Neural cell (in vitro differentiated cells): ENCODE measurements around the gene TSPAN9. TPM values are rescaled to one million over a fixed set of nuclear protein-coding genes. Genes with fewer than 3 reads are reported as not detected.

Experiments
- H2AFZ ChIP-seq: fragments of 200-600, 300-800 bp; sonication (generic), shearing (Covaris generic); 2 replicates; pipeline ENCODE4 v1.6.0; 2014; ENCODE audit warnings: low read depth, mild to moderate bottlenecking, antibody characterized with exemption, low read length, moderate library complexity
- H3F3A ChIP-seq: fragments of 200-600 bp; shearing (Covaris generic); 2 replicates; pipeline ENCODE4 v1.6.1; 2016; ENCODE audit warnings: mild to moderate bottlenecking, moderate library complexity, mixed read lengths, antibody characterized with exemption, low read length; ENCODE audit not compliant: insufficient read depth, poor library complexity, severe bottlenecking
- H3K27ac ChIP-seq: fragments of 200-600, 300-800 bp; sonication (generic), shearing (Covaris generic); 2 replicates; pipeline ENCODE4 v1.5.1; 2014; ENCODE audit warnings: mild to moderate bottlenecking, low read length, moderate library complexity
- H3K27me3 ChIP-seq: fragments of 300-800, 200-600 bp; sonication (generic), shearing (Covaris generic); 2 replicates; pipeline ENCODE4 v1.6.0; 2014; ENCODE audit warnings: mild to moderate bottlenecking, low read depth, low read length, moderate library complexity; ENCODE audit not compliant: insufficient read depth
- H3K36me3 ChIP-seq: fragments of 300-800, 200-600 bp; sonication (generic), shearing (Covaris generic); 2 replicates; pipeline ENCODE4 v1.5.1; 2014; ENCODE audit warnings: mild to moderate bottlenecking, antibody characterized with exemption, low read length, moderate library complexity; ENCODE audit not compliant: insufficient read depth
- H3K4me2 ChIP-seq: fragments of 300-800, 200-600 bp; sonication (generic), shearing (Covaris generic); 2 replicates; pipeline ENCODE4 v1.6.0; 2014; ENCODE audit warnings: mild to moderate bottlenecking, low read length
- H3K4me3 ChIP-seq: fragments of 300-800, 200-600 bp; sonication (generic), shearing (Covaris generic); 2 replicates; pipeline ENCODE4 v1.5.1; 2014; ENCODE audit warnings: mild to moderate bottlenecking, low read length, moderate library complexity
- H3K79me2 ChIP-seq: fragments of 200-600 bp; shearing (Covaris generic); replicated peaks from 2 replicates; pipeline ENCODE4 v1.6.0; 2014; ENCODE audit warnings: mild to moderate bottlenecking, low read length, moderate library complexity; ENCODE audit not compliant: insufficient read depth
- H3K9ac ChIP-seq: fragments of 300-800, 200-600 bp; sonication (generic), shearing (Covaris generic); 2 replicates; pipeline ENCODE4 v1.6.1; 2016; ENCODE audit warnings: mild to moderate bottlenecking, low read length, mixed read lengths
- H3K9me2 ChIP-seq: fragments of 200-600 bp; shearing (Covaris generic); 2 replicates; pipeline ENCODE4 v1.6.1; 2016; ENCODE audit warnings: mild to moderate bottlenecking, low read length, mixed read lengths; ENCODE audit not compliant: insufficient read depth
- H3K9me3 ChIP-seq: fragments of 200-600, 300-800 bp; sonication (generic), shearing (Covaris generic); 2 replicates; pipeline ENCODE4 v1.6.1; 2016; ENCODE audit warnings: mild to moderate bottlenecking, mixed run types, low read length, moderate library complexity, mixed read lengths
- H4K20me1 ChIP-seq: fragments of 200-600 bp; shearing (Covaris generic); 2 replicates; pipeline ENCODE4 v1.6.1; 2016; ENCODE audit warnings: mild to moderate bottlenecking, mixed run types; ENCODE audit not compliant: insufficient read depth
- CTCF ChIP-seq: fragments of 450-650 bp; IDR thresholded peaks from 2 replicates; pipeline ENCODE4 v1.5.1; 2014; ENCODE audit warnings: antibody characterized with exemption, mild to moderate bottlenecking, moderate library complexity; ENCODE audit not compliant: poor library complexity, severe bottlenecking
- EP300 ChIP-seq: fragments of 450-650 bp; conservative IDR thresholded peaks from 2 replicates; pipeline ENCODE4 v1.6.1; 2014; ENCODE audit warnings: antibody characterized with exemption, mild to moderate bottlenecking, moderate library complexity; ENCODE audit not compliant: poor library complexity, severe bottlenecking
- EZH2 ChIP-seq: fragments of 200-600, 300-800 bp; shearing (Covaris generic), sonication (generic); IDR thresholded peaks from 2 replicates; pipeline ENCODE4 v1.6.1; 2014; ENCODE audit warnings: antibody characterized with exemption, low read length, borderline replicate concordance, mild to moderate bottlenecking; ENCODE audit not compliant: insufficient read depth, poor library complexity, severe bottlenecking
- POLR2AphosphoS5 ChIP-seq: IDR thresholded peaks from 2 replicates; pipeline ENCODE4 v1.6.1; 2012
- RAD21 ChIP-seq: fragments of 450-650 bp; conservative IDR thresholded peaks from 2 replicates; pipeline ENCODE4 v1.6.1; 2014; ENCODE audit warnings: antibody characterized with exemption, mild to moderate bottlenecking, moderate library complexity
- REST ChIP-seq: IDR thresholded peaks from 2 replicates; pipeline ENCODE4 v1.6.1; 2012; ENCODE audit warnings: borderline replicate concordance
- SMC3 ChIP-seq: fragments of 450-650 bp; conservative IDR thresholded peaks from 2 replicates; pipeline ENCODE4 v1.6.1; 2014; ENCODE audit warnings: antibody characterized with exemption, mild to moderate bottlenecking, moderate library complexity; ENCODE audit not compliant: poor library complexity
- TAF1 ChIP-seq: IDR thresholded peaks from 2 replicates; pipeline ENCODE4 v1.6.1; 2012; ENCODE audit warnings: low read depth
- polyA plus RNA-seq: library from polyadenylated mRNA; depleted of rRNA; stranded (reverse); fragments of >200 nt; gene quantifications from 2 replicates; pipeline ENCODE4 v1.2.3, GENCODE V29; 2014

The TSPAN9 gene
- polyA plus RNA-seq, 1 donor from 2014 or later = 11.9 TPM

- Histone ChIP-seq H3K4me2 (no peak overlapping the region), H3F3A (no peaks in the 10 kb centered on the region), H3K9me3 (no peaks in the 10 kb centered on the region), H3K4me3 (no peak overlapping the region), H3K9ac (no peak overlapping the region), H3K27me3 (no peaks in the 10 kb centered on the region), H3K79me2 (no peaks in the 10 kb centered on the region), H3K36me3 (no peaks in the 10 kb centered on the region), H2AFZ (no peak overlapping the region), H4K20me1 (no peaks in the 10 kb centered on the region), H3K27ac (no peak overlapping the region), H3K9me2 (no peaks in the 10 kb centered on the region)
- TF ChIP-seq TAF1 (no peak), POLR2AphosphoS5 (no peak), SMC3 (no peak), EZH2 (no peak), CTCF (no peak), REST (no peak), EP300 (no peak), RAD21 (no peak)
These were observed 208.4 kb downstream of the TSPAN9 start for GRCh38 chr12:3285570-3285969.

- H4K20me1 ChIP-seq = no peaks in the 10 kb centered on the region
- H3K27ac ChIP-seq = no peak overlapping the region
- no peak overlapping the region for H3K4me2 ChIP-seq
- no peak overlapping the region for H3K4me3 ChIP-seq
- H2AFZ ChIP-seq = no peak overlapping the region
- no peaks in the 10 kb centered on the region for H3K36me3 ChIP-seq
- no peaks in the 10 kb centered on the region for H3K9me2 ChIP-seq
- H3K9ac ChIP-seq = no peak overlapping the region
- H3K79me2 ChIP-seq = no peaks in the 10 kb centered on the region
- H3F3A ChIP-seq = no peaks in the 10 kb centered on the region
- H3K27me3 ChIP-seq = no peaks in the 10 kb centered on the region
- TF ChIP-seq EP300 (no peak), CTCF (no peak), POLR2AphosphoS5 (peak; percentile 11)
- no peaks in the 10 kb centered on the region for H3K9me3 ChIP-seq
These were observed 211.5 kb downstream of the TSPAN9 start for GRCh38 chr12:3288690-3289089.
